NCI-H1105 (cell line): ENCODE results near the gene C19orf53.
A peak's percentile ranks its signal among the peaks of the same experiment; 100 is the strongest.
"Not testable (repeated sequence)": the region's sequence is repeated elsewhere in the genome, so short reads cannot be mapped to it uniquely, and the experiment has no call there.

ENCODE experiments used
- DNase-seq: peaks from one replicate; lab custom pipeline; 2025; lab: John Stamatoyannopoulos, UW

C19orf53 gene

GRCh38 chr19:13764101-13764807, 10.0 kb upstream of the C19orf53 start, which contains the start of gene MRI1:
Gene MRI1 (plus strand): TSS chr19:13764522. CDS start chr19:13764589, 67 bp downstream.
- peak; percentile 69 for DNase-seq

GRCh38 chr19:13764821-13765394, 9.3 kb upstream of the C19orf53 start:
- no peak for DNase-seq

DNA sequence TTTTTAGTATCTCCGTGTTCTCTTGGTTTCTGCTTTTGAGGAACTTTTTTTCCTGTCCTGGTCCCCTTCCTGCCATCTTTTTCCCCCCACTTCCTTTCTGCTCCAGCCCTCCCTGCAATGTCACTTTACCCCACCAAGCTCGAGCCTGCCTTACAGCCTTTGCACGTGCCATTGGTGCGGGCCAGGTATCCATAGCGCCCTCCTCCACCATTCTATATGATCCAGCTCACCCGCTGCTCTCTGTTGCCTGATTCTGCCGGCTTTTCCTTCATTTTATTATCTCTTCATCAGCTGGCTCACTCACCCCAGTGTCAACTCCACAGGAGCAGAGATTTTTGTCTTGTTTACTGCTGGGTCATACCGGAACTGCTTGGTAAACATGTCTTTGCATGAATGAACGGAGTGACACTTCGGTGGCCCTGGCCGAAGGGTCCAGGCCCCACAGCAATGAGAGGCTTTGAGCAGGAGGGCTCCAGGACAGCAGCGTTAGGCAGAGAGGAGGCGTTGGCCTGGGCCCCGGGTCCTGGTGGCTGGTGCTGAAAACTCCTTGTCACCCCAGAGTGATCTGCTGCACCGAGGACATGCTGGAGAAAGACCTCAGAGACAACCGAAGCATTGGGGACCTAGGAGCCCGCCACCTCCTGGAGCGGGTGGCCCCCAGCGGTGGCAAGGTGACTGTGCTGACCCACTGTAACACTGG, 8.7 kb upstream of the C19orf53 start:
- no peak for DNase-seq

- DNase-seq, result no peak
Observed at GRCh38 chr19:13766095-13766481, 8.2 kb upstream of the C19orf53 start.

DNA sequence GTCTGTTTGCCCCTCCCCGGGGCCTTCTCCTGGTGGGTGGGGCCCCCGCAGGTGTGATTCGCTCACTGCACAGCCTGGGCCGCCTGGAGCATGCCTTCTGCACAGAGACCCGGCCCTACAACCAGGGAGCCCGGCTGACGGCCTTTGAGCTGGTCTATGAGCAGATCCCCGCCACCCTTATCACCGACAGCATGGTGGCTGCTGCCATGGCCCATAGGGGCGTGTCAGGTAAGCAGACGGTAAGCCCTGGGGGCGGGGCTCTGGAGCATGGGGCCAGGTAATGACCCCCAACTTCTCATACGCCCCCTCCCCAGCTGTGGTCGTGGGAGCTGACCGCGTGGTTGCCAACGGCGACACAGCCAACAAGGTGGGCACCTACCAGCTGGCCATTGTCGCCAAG, 5.7 kb upstream of the C19orf53 start:
- DNase-seq, result no peak

- DNase-seq, result no peak
Observed at GRCh38 chr19:13770013-13770635, 4.1 kb upstream of the C19orf53 start.

GRCh38 chr19:13778398-13778797, 4.1 kb downstream of the C19orf53 start:
- no peak for DNase-seq

GRCh38 chr19:13778847-13779246, 4.6 kb downstream of the C19orf53 start:
- no peak for DNase-seq

DNA sequence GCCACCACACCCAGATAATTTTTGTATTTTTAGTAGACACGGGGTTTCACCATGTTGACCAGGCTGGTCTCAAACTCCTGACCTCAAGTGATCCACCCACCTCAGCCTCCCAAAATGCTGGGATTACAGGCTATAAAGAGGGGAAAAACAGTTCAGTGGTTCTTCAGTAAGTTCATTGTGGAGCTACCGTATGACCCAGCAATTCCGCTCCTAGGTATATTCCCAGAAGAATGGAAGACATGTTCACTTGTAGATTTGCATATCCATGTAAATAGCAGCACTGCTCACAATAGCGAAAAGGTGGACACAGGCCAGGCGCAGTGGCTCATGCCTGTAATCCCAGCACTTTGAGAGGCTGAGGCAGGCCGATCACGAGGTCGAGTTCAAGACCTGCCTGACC, 5.5 kb downstream of the C19orf53 start:
- DNase-seq, result not testable (repeated sequence)

DNA sequence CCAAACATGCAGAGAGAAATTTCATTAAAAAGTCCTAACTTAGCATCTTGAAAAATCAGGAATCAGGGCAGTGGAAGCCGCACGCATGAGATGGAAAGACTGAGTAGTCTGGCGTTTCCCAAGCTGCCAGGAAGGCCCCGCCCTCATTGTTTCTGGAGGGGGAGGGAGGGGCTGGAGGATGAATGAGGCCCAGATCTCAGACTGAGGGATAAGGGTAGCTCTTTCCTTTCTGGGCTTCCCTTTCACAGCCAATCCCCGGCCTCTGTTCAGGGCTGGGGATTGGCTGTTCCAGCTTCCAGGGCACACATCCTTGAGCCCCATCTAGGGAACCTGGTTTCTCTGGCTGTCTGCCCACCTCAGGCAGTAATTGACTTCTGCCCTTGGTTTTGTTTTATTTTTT, 7.3 kb downstream of the C19orf53 start:
- DNase-seq, result peak; percentile 81

GRCh38 chr19:13782537-13782936, 8.3 kb downstream of the C19orf53 start:
- DNase-seq, result no peak

DNA sequence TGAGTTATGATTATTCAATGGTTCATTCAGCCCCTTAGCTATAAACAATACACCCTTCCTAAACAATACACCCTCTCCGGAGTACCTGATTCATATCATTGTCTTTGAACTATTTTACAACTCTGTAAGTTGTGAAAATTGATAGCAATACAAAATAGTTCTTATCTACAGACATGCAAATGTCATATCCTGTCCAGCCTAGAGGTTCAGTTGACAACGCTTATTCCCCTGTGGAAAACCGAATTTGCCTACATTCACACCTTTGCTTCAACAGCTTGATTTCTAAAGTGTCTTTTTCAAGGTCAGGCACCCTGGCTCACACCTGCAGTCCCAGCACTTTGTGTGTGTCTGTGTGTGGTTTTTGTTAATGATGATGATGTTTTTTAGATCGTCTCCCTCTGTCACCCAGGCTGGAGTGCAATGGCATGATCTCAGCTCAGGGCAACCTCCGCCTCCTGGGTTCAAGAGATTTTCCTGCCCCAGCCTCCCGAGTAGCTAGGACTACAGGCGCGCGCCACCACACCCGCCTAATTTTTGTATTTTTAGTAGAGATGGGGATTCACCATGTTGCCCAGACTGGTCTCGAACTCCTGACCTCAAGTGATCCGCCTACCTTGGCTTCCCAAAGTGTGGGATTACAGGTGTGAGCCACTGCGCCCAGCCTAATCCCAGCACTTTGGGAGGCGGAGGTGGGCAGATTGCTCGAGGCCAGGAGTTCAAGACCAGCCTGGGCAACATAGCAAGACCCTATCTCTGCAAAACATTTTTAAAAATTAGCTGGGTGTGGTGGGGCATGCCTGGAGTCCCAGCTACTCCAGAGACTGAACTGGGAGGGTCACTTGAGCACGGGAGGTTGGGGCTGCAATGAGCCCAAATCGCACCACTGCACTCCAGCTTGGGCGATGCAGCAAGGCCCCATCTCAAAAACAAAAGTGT, 9.6 kb downstream of the C19orf53 start:
- no peak for DNase-seq

DNA sequence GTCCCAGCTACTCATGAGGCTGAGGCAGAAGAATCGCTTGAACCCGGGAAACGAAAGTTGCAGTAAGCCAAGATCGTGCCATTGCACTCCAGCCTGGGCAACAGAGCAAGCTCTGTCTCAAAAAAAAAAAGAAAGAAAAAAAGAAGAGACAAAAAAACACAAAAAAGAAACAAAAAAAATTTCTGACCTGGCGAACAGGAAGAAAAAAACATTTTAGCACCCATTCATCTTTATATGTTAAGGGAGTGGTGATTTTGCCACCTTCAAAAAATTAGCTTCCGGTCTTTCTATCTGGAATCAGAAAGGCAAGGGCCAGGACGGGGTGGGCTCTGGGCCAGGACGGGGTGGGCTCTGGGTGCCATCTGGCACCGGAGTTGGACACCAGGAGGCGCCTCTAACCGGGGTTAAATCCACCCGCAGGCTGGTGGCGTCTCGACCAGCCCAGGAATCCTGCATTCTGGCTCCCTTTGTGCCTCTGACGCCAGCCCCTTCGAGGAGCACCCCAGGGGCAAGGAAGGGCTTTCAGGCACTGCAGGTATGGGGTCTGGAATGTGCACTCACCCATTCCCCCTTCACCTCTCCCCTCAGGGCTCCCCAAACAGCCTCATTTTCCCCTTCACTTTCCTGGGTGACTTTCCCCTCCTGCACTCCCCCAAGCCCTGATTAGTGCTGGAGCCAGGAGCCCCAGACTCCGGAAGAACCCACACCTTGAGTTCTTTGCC, 10.6 kb downstream of the C19orf53 start:
- DNase-seq, result peak; percentile 23

DNA sequence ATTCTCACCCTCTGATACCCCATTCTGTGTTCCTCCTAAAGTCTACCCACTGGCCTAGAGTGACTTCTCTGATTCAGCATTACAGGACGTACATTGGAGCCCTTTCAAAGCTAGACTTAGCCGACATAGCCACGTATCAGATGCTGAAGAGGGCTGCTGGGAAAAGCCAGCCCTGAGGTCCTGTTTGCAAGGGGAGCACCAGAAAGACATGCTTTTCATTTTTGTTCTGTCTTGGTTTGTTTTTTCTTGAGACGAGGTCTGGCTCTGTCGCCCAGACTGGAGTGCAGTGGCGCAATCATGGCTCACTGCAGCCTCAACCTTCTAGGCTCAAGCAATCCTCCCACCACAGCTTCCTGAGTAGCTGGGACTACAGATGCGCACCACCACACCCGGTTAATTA, 14.7 kb downstream of the C19orf53 start:
- DNase-seq, result no peak

- no peak for DNase-seq
Observed at GRCh38 chr19:13790354-13790753, 16.1 kb downstream of the C19orf53 start.

- DNase-seq, result not testable (repeated sequence)
Observed at GRCh38 chr19:13793317-13793716, 19.1 kb downstream of the C19orf53 start.

- DNase-seq, result no peak
Observed at GRCh38 chr19:13794398-13794756, 20.1 kb downstream of the C19orf53 start.

- DNase-seq, result peak; percentile 99
Observed at GRCh38 chr19:13794757-13795589, 20.7 kb downstream of the C19orf53 start, which contains the start of gene ZSWIM4. Gene ZSWIM4 (plus strand): TSS chr19:13795443. CDS start chr19:13795649, 206 bp downstream.

GRCh38 chr19:13795595-13796300, 21.5 kb downstream of the C19orf53 start:
- peak; percentile 39 for DNase-seq
